Stimulated activated naive B cell treated with anti-CD40 and anti-IgM and Interleukin-4, amounts not matched to agents 10 μg/mL and 1 μg/mL and 100 μg/mL, for 72 hours (primary cell): ENCODE measurements around the gene NPB.
A peak's percentile ranks its signal among the peaks of the same experiment; 100 is the strongest.

Experiments used
- ATAC-seq, 2 donors: fragments of 150-1000 bp; cut with Tn5 transposase; replicated peaks; 2 replicates each; pipeline ENCODE4 v1.10.0; 2021; ENCODE audit warnings: moderate library complexity in 1 of 2
- DNase-seq: peaks from one replicate; pipeline ENCODE4 v3.0.0; 2021
- H3K27ac Mint-ChIP-seq: one replicate; pipeline ENCODE4 v1.8.0; 2022; ENCODE audit warnings: mild to moderate bottlenecking, mixed read lengths
- H3K27me3 Mint-ChIP-seq, 2 donors: one replicate each; pipeline ENCODE4 v1.8.0; 2022; ENCODE audit warnings: mixed read lengths in 2 of 2
- H3K36me3 Mint-ChIP-seq, 2 donors: one replicate each; pipeline ENCODE4 v1.8.0; 2022; ENCODE audit warnings: mixed read lengths in 2 of 2, mild to moderate bottlenecking in 1 of 2
- H3K4me1 Mint-ChIP-seq, 2 donors: one replicate each; pipeline ENCODE4 v1.8.0; 2022; ENCODE audit warnings: mixed read lengths in 2 of 2, mild to moderate bottlenecking in 1 of 2
- H3K4me3 Mint-ChIP-seq, 2 donors: one replicate each; pipeline ENCODE4 v1.8.0; 2022; ENCODE audit warnings: mild to moderate bottlenecking in 2 of 2, mixed read lengths in 2 of 2, moderate library complexity in 1 of 2
- H3K9me3 Mint-ChIP-seq, 2 donors: one replicate each; pipeline ENCODE4 v1.8.0; 2022; ENCODE audit warnings: mixed read lengths in 2 of 2, mild to moderate bottlenecking in 1 of 2

The NPB gene

DNA sequence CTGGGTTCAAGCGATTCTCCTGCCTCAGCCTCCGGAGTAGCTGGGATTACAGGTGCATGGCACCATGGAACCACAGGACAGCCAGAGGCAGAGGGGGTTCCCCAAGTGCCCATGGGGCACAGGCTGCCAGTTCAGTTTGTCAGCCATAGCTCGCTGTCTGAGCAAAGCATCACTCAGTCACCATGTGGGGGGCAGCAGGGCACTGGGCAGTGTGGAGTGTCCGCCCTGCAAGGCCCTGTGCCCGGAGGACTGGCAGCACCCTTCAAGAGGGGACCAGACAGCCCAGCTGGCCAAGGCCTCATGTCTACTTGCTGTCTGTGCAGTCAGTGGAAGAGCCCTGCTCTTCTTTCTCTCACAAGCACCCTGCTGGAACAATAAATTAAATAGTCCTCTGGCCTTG is 17.1 kb upstream of the NPB start:
- peak in 1 of 2 donors; percentile 22 for ATAC-seq
- H3K36me3 Mint-ChIP-seq = peaks cover 40 to 56% of the 10 kb centered on the region in 2 donors
- H3K4me1 Mint-ChIP-seq = peaks cover 21 to 34% of the 10 kb centered on the region in 2 donors

DNA sequence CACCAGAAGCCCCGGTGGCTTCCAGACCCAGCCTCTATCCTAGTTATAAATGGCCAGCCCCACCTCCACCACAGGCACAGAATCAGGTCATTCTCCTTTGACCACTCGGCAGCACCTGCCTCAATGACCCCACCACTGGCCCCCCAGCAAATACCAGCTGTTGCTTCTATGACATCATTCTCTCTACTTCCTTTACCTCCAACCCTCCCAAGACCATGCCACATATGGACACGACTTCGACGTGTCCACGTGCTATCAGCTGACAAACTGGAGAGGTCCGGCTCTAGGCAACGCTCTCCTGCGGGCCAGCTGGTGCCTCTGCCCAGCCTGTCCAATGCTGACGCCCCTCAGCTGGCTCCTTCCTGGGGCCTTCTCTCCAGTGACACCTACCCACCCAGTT is 16.6 kb upstream of the NPB start:
- no peak overlapping the region for H3K4me3 Mint-ChIP-seq
- peak overlapping the region; percentile 87 for H3K27ac Mint-ChIP-seq
- ATAC-seq (no peak), DNase-seq (no peak)
- H3K36me3 Mint-ChIP-seq = peaks cover 41 to 52% of the 10 kb centered on the region in 2 donors
- peaks cover 21 to 34% of the 10 kb centered on the region in 2 donors for H3K4me1 Mint-ChIP-seq
- H3K27me3 Mint-ChIP-seq = no peaks in the 10 kb centered on the region
- H3K9me3 Mint-ChIP-seq = no peaks in the 10 kb centered on the region

More for the DNA sequence above, 17.1 kb upstream of the NPB start:
- Mint-ChIP-seq H3K27me3 (no peaks in the 10 kb centered on the region), H3K9me3 (no peaks in the 10 kb centered on the region), H3K27ac (no peak overlapping the region), H3K4me3 (no peak overlapping the region)
- DNase-seq = no peak

DNA sequence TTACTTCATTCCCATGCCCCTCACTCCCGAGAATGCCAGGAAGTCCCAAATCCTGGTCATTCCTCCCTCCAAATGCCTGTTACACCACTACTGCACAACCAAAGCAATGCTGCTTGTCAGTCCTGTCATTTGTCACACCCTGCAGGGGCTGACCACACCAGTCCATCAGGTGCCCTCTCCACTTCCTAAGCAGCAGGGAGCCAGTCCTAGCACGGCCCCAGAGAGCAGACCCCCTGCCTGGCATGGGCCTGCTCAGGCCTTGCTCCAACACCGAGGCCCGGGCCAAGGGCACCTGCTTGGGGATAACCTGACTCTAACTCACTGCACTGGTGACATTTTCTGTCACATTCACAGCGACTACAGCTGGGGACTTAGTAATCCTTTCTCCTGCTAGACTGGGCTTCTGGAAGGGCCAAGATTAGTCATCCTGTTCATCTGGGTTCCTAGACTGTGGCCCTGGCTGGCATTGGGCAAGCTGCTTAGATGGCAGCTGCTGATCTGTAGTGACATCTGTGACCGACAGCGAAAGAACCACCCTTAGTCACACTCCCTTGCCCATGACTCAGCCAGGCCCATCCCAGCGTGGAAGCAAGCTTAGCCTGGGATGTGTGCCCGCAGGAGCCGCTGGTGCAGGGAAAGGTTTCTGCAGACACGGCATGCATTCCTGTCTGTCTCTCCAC is 16.0 kb upstream of the NPB start:
- Mint-ChIP-seq H3K27me3 (no peaks in the 10 kb centered on the region), H3K4me3 (no peak overlapping the region), H3K36me3 (peaks cover 42 to 52% of the 10 kb centered on the region in 2 donors), H3K4me1 (peaks cover 21 to 34% of the 10 kb centered on the region in 2 donors), H3K9me3 (no peaks in the 10 kb centered on the region), H3K27ac (peak overlapping the region; percentile 87)
- ATAC-seq (peak in 1 of 2 donors; percentile 34), DNase-seq (no peak)

DNA sequence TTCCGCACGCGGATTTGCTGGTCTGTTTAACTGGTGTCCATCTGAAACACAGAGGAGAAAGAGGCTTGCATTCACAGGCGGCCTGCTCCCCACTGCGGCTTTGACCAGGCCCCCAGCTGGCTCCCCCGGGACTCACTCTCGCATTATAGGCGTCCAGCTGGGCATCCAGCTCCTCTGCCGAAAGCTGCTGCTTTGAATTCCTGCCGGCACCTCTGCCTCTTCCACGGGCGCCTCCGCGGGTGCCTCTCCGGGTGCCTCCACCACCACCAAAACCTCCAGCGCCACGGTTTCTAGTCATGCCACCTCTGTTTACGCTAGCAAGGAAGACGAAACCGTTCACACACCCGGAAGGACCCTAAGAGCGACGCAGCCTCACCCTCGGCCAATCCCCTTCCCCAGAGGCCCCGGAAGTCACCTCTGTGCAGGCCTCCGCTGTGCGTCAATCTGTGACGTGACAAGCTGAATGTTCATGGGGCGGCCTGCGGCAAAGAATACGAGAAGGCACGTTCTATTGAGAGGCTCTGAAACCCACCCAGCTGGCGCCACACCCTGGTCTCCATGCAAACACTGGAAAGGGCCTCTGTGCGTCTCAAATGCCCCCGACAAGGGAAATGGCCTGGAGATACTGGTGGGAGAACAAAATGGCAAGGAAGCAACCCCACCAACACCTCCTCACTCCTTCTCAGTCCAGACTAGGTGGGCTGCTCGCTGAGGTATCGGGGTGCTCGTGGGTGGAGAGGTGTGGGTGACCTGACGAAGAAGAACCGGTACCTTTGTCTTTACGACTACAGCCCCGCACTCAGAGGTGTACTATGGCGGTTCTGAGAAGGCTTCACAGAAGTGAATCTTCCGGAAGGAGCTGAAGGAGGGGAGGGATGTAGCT is 13.7 kb upstream of the NPB start:
- no peak for DNase-seq
- H3K27me3 Mint-ChIP-seq = no peaks in the 10 kb centered on the region
- peak overlapping the region; percentile 72 to 98 for H3K4me3 Mint-ChIP-seq
- H3K27ac Mint-ChIP-seq = peak overlapping the region; percentile 80
- peaks cover 44 to 48% of the 10 kb centered on the region in 2 donors for H3K36me3 Mint-ChIP-seq
- peaks cover 21 to 35% of the 10 kb centered on the region in 2 donors for H3K4me1 Mint-ChIP-seq
- no peaks in the 10 kb centered on the region for H3K9me3 Mint-ChIP-seq
- no peak for ATAC-seq

DNA sequence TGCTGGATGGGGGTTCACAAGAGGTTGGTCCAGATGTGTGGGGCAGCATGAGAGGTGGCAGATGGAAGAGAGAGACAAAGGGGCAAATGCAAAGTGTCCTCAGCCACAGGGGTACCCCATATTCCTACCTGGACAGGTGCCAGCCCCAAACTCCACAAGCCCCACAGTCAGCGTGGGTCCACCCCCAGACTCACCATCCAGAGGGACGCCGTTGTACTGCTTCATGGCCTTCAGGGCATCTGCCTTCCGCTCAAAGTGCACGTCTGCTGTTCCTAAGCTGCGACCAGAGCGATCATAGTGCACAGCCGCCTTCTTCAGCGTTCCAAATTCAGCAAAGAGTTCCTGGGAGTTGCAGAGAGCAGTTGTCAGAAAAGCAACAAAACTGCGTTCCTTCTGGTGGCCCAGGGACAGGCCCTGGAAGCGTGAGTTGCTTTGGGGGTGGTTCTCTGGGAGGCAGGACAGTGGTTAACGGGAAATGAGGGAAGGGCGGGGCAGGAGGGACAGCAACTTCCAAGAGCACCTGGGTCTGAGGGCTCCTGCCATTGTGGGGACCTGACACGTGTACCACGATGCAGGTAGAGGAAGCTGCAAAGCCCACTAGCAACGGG is 12.9 kb upstream of the NPB start:
- Mint-ChIP-seq H3K36me3 (peaks cover 45 to 47% of the 10 kb centered on the region in 2 donors), H3K9me3 (no peaks in the 10 kb centered on the region), H3K27ac (peak overlapping the region; percentile 80), H3K27me3 (no peaks in the 10 kb centered on the region), H3K4me3 (peak overlapping the region; percentile 72 to 98), H3K4me1 (peaks cover 21 to 41% of the 10 kb centered on the region in 2 donors)
- ATAC-seq = no peak
- DNase-seq = no peak

DNA sequence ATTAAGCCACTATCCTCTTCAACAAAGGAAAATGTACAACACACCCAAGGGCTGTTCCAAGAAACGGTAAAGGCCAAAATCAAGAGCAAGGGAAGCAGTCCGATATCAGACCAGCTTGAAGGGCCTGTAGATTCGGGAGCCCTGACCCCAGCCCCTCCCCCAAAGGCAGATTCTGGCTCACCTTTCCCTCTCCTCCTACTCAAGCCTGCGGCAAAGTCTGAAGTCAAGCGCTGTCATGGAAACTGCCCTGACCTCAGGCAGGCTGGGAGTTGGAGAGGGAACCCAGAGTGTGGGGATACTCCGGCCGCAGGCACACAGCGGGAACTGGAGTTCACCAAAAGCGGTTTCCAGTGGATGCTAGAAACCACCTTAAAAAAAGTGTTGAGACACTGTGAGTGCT is 12.4 kb upstream of the NPB start:
- Mint-ChIP-seq H3K4me3 (peak overlapping the region; percentile 95 to 98), H3K36me3 (peaks cover 42% of the 10 kb centered on the region in 2 donors), H3K9me3 (no peaks in the 10 kb centered on the region), H3K27ac (peak overlapping the region; percentile 47), H3K4me1 (peaks cover 20 to 41% of the 10 kb centered on the region in 2 donors), H3K27me3 (no peaks in the 10 kb centered on the region)
- ATAC-seq (no peak), DNase-seq (no peak)

DNA sequence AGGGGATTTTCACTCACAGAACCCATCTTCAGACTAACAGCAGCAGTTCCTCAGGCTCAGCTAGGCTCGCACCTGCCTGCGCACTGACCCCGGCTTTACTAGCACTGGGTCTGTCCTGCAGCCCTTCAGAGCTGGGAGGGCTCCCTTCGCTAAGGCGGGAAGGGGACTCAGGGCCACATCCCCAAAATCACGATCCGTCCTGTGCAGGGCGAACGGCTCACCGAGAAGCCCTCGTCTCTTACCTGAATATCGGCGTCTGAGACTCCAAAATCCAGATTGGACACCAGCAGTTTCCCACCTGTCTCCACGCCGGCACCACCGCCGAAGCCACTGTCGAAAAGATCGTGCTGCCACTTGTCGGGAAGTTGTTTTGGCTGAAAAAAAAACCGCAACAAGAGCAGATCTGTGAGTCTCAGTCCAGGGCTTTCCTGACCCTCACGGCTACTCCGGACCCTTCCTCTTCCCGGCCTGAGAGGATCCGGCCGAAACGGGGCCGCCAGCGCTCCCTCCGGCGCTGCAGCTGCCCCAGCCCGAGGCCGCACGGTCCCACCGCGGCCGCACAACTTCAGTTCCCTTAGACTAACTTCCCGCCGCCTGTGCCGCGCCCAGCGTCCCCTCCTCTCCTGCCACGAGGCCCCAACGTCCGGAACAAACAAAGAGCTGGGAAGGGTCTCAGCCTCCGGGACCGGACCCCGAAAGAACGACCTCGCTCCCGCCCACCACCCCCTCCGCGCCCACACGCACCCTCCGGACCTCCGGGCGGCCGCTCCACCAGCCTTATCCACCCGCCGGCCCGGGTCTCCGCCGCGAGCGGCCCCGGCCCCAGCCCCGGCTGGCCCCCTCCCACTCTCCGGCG is 11.4 kb upstream of the NPB start:
- DNase-seq (no peak), ATAC-seq (peak; percentile 8 to 23)
- H3K4me3 Mint-ChIP-seq = peak overlapping the region; percentile 95 to 98
- H3K27ac Mint-ChIP-seq = peak overlapping the region; percentile 94
- peaks cover 17 to 37% of the 10 kb centered on the region in 2 donors for H3K4me1 Mint-ChIP-seq
- peaks cover 40 to 44% of the 10 kb centered on the region in 2 donors for H3K36me3 Mint-ChIP-seq
- H3K9me3 Mint-ChIP-seq = no peaks in the 10 kb centered on the region
- H3K27me3 Mint-ChIP-seq = no peaks in the 10 kb centered on the region

DNA sequence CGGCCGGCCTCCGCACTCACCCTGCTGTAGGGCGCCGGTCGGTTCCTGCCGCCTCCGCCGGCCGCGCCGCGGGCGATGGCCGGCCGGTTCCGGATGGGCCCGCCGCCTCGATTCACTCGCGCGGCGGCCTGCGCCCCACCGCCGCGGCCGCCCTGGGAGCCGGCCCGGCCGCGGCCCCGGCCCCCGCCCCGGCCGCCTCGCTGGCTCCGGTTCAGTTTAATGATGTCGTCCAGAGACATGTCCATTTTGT is 10.8 kb upstream of the NPB start:
- ATAC-seq (peak; percentile 12 to 13), DNase-seq (no peak)
- Mint-ChIP-seq H3K27ac (peak overlapping the region; percentile 98), H3K4me3 (peak overlapping the region; percentile 95 to 98), H3K9me3 (no peaks in the 10 kb centered on the region), H3K4me1 (peaks cover 15 to 33% of the 10 kb centered on the region in 2 donors), H3K36me3 (peaks cover 38 to 43% of the 10 kb centered on the region in 2 donors), H3K27me3 (no peaks in the 10 kb centered on the region)

DNA sequence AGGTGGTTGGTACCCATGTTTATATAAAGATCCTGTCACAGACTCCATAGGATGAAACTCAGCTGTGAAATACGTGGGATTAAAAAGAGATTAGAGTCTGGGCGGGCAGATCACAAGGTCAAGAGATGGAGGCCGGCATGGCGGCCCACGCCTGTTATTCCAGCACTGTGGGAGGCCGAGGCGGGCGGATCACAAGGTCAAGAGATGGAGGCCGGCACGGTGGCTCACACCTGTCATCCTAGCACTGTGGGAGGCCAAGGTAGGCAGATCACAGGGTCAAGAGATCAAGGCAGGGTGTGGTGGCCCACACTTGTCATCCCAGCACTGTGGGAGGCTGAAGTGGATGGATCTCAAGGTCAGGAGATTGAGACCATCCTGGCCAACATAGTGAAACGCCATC is 6.6 kb upstream of the NPB start:
- peaks cover 0 to 7% of the 10 kb centered on the region in 2 donors for H3K4me1 Mint-ChIP-seq
- H3K9me3 Mint-ChIP-seq = no peaks in the 10 kb centered on the region
- DNase-seq (no peak), ATAC-seq (no peak)
- no peak overlapping the region for H3K4me3 Mint-ChIP-seq
- H3K36me3 Mint-ChIP-seq = peaks cover 27 to 42% of the 10 kb centered on the region in 2 donors
- H3K27me3 Mint-ChIP-seq = peaks cover 0 to 4% of the 10 kb centered on the region in 2 donors
- no peak overlapping the region for H3K27ac Mint-ChIP-seq

DNA sequence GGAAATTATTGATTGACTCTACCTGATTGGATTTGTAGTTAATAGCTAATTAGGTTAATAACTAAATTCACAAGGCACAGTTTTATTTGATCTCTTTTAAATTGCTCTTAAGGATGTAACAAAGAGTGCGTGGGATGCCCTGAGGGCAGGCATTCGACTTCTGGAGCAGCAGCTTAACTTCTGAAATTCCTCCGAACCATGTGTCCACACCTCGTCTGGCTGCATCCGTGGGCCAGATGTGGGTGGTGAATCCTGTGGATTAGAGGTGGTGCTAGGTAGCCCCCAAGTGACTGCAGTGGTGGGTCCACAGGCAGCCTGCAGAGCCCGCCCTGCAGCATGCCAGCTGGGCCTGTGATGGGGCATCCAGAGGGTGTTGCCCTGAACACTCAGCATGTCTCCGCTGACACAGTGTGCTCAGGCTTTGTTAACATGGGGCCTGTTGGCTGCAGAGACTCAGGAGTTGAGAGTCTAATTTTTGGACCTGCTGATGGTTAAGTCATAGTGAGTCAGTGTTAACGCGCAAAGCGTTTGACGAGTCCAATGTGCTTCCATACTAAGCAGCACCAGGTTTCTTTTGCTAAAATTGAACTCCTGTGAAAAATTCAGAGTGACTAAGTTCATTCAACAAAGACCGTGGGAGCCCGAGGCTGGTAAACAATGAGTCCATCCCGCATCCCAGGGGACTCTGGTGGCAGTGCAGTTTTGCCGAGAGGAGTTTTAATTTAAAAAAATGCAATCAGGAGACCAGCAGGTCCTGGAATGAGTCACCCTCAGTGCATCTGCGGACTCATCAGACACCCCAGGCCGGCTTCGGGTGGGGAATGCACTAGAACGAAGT is 3.8 kb upstream of the NPB start:
- Mint-ChIP-seq H3K4me3 (no peak overlapping the region), H3K9me3 (no peaks in the 10 kb centered on the region), H3K27me3 (peaks cover 8 to 16% of the 10 kb centered on the region in 2 donors), H3K4me1 (peaks cover 6% of the 10 kb centered on the region in 2 donors), H3K36me3 (peaks cover 33 to 42% of the 10 kb centered on the region in 2 donors), H3K27ac (no peak overlapping the region)
- no peak for DNase-seq
- ATAC-seq = no peak

DNA sequence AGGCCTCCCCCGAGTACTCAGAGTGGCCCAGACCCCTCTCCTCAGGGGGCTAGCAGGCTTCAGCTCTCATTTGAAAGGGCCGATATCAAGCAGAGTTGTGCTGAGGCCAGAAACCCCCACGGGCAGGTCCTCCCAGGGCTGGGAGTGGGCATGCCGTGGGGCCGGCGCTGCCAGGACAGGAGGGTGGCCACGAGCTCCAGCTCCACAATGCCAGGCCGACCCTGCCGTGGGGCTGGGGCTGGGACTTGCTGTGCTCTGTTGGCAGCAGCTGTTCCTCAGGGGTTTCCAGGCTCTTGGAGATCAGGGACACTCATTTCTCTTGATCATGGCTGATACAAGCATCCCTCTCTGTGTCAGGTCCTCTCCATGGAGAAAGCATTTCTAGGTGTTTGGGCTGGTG is 3.2 kb upstream of the NPB start:
- Mint-ChIP-seq H3K36me3 (peaks cover 37 to 45% of the 10 kb centered on the region in 2 donors), H3K4me3 (no peak overlapping the region), H3K9me3 (no peaks in the 10 kb centered on the region), H3K4me1 (peaks cover under 1 to 6% of the 10 kb centered on the region in 2 donors), H3K27ac (no peak overlapping the region), H3K27me3 (peaks cover 8 to 16% of the 10 kb centered on the region in 2 donors)
- ATAC-seq = no peak
- no peak for DNase-seq

DNA sequence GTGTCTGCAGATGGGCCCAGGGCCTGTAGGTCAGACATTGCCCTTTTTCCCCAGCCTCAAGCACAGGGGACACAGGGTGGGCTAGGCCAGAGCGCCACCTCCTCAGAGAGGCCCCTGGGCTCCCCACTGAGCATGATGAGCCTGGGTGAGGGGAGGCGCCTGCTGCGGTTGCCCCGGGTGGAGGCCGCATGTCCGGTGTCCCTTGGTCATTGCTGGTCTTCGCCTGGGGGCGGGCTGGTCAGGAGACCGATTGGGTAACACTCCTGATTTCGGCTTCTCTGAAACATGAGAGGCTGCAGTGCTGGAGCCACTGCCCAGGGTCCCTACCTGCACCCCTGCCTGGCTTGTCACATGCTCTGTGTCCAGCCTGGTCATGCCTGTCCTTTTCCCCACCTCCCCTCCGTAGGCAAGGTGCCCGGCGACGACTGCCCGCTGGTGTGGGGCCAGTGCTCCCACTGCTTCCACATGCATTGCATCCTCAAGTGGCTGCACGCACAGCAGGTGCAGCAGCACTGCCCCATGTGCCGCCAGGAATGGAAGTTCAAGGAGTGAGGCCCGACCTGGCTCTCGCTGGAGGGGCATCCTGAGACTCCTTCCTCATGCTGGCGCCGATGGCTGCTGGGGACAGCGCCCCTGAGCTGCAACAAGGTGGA is 2.4 kb upstream of the NPB start:
- Mint-ChIP-seq H3K4me3 (no peak overlapping the region), H3K9me3 (no peaks in the 10 kb centered on the region), H3K27ac (peak overlapping the region; percentile 37), H3K27me3 (peaks cover 8 to 16% of the 10 kb centered on the region in 2 donors), H3K4me1 (peaks cover 0 to 6% of the 10 kb centered on the region in 2 donors), H3K36me3 (peaks cover 40 to 51% of the 10 kb centered on the region in 2 donors)
- no peak for DNase-seq
- ATAC-seq = no peak
